Measurements from ENCODE around the gene CAMK2B. TPM values are rescaled to one million over a fixed set of nuclear protein-coding genes. Genes with fewer than 3 reads are reported as not detected.

The CAMK2B gene
- total RNA-seq, 1 experiment from 2014 or later, result not detected

DNA sequence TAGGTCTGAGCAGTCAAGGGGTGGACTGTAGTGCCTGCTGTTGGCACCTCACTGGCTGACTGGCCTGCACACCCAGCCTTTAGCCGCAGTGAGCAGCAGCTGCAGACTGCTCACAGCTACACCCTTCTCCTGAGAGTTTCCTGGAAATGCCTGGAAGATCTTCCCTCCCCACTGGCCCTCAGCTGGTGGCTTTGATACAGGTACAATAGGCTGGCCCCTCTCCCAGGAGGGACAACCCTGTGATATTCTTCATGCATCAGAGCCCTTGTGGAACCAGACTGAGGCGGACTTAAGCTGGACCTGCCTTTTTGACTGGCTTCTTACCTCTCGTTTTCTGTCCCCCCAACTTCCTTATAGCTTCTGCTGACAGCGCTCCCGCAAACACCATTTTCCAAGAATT, 142.6 kb downstream of the CAMK2B start:
- no peak for DNase-seq
- peaks cover 84% of the 10 kb centered on the region for H3K27me3 Mint-ChIP-seq (ENCODE audit: unreplicated experiment)
- H3K4me1 Mint-ChIP-seq (ENCODE audit: low read depth, unreplicated experiment), result peaks cover 14% of the 10 kb centered on the region
- no peaks in the 10 kb centered on the region for H3K36me3 Mint-ChIP-seq (ENCODE audit: insufficient read depth, unreplicated experiment)
- no peak overlapping the region for H3K4me3 Mint-ChIP-seq (ENCODE audit: low read depth, unreplicated experiment)
- H3K27ac Mint-ChIP-seq (ENCODE audit: unreplicated experiment), result no peak overlapping the region
- H3K9me3 Mint-ChIP-seq (ENCODE audit: low read depth, unreplicated experiment), result no peaks in the 10 kb centered on the region
- intact Hi-C loops (cut with micrococcal nuclease; ENCODE audit: unreplicated experiment), result no loop called here
- BruUV-seq (replicated peaks), result no TSS peak
- no peak for TF ChIP-seq CTCF (IDR thresholded peaks at IDR 0.05; ENCODE audit: unreplicated experiment)
- CTCF ChIA-PET, result interaction anchor here (0.9 kb wide), 1 partner anchor 13 kb away, joined by 5 read pairs; no protein-coding TSS in a partner anchor

DNA sequence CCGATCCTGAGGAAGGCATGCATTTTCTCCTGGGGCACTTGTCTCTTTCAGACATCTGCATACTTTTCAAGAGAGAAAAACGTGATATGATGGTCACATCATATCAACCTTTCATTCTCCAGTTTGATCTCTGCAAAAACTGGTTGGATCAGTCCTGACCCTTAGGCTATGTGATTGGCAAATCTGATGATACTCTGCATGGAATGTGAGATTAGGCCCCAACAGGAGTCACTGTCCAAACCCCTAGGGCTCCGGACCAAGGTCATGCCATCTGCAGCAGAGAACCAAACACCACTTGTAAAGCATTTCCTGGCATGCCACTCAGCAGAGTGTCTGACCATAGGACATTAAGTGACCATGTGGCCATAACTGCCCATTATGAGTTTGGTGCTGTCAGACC, 144.8 kb downstream of the CAMK2B start:
- Mint-ChIP-seq H3K27ac (ENCODE audit: unreplicated experiment) (no peak overlapping the region), H3K4me3 (ENCODE audit: low read depth, unreplicated experiment) (no peak overlapping the region), H3K27me3 (ENCODE audit: unreplicated experiment) (peaks cover 91% of the 10 kb centered on the region), H3K36me3 (ENCODE audit: insufficient read depth, unreplicated experiment) (no peaks in the 10 kb centered on the region), H3K9me3 (ENCODE audit: low read depth, unreplicated experiment) (no peaks in the 10 kb centered on the region), H3K4me1 (ENCODE audit: low read depth, unreplicated experiment) (peaks cover 14% of the 10 kb centered on the region)
- CTCF ChIA-PET, result no interaction called here
- TF ChIP-seq CTCF (IDR thresholded peaks at IDR 0.05; ENCODE audit: unreplicated experiment), result no peak
- no peak for DNase-seq
- intact Hi-C loops (cut with micrococcal nuclease; ENCODE audit: unreplicated experiment), result no loop called here
- BruUV-seq (replicated peaks), result no TSS peak

GRCh38 chr7:44177570-44178131, 147.7 kb downstream of the CAMK2B start:
- CTCF ChIA-PET, result no interaction called here
- no peak for DNase-seq
- H3K27ac Mint-ChIP-seq (ENCODE audit: unreplicated experiment), result no peak overlapping the region
- BruUV-seq (replicated peaks), result no TSS peak
- no peak for TF ChIP-seq CTCF (IDR thresholded peaks at IDR 0.05; ENCODE audit: unreplicated experiment)
- no peaks in the 10 kb centered on the region for H3K36me3 Mint-ChIP-seq (ENCODE audit: insufficient read depth, unreplicated experiment)
- H3K4me3 Mint-ChIP-seq (ENCODE audit: low read depth, unreplicated experiment), result no peak overlapping the region
- H3K9me3 Mint-ChIP-seq (ENCODE audit: low read depth, unreplicated experiment), result no peaks in the 10 kb centered on the region
- H3K4me1 Mint-ChIP-seq (ENCODE audit: low read depth, unreplicated experiment), result no peaks in the 10 kb centered on the region
- H3K27me3 Mint-ChIP-seq (ENCODE audit: unreplicated experiment), result peaks cover 95% of the 10 kb centered on the region
- intact Hi-C loops (cut with micrococcal nuclease; ENCODE audit: unreplicated experiment), result no loop called here

- no peak for DNase-seq
- Mint-ChIP-seq H3K4me1 (ENCODE audit: low read depth, unreplicated experiment) (no peaks in the 10 kb centered on the region), H3K27me3 (ENCODE audit: unreplicated experiment) (peaks cover 88% of the 10 kb centered on the region), H3K4me3 (ENCODE audit: low read depth, unreplicated experiment) (no peak overlapping the region), H3K9me3 (ENCODE audit: low read depth, unreplicated experiment) (no peaks in the 10 kb centered on the region), H3K27ac (ENCODE audit: unreplicated experiment) (no peak overlapping the region), H3K36me3 (ENCODE audit: insufficient read depth, unreplicated experiment) (no peaks in the 10 kb centered on the region)
- no TSS peak for BruUV-seq (replicated peaks)
- intact Hi-C loops (cut with micrococcal nuclease; ENCODE audit: unreplicated experiment), result no loop called here
- CTCF ChIA-PET, result no interaction called here
- no peak for TF ChIP-seq CTCF (IDR thresholded peaks at IDR 0.05; ENCODE audit: unreplicated experiment)
Measured at GRCh38 chr7:44176486-44176885, 148.9 kb downstream of the CAMK2B start.

Measured in Calu3 (cell line).